Esophagus muscularis mucosa (tissue), 4 donors: ENCODE measurements around the gene KLHL29. TPM values are rescaled to one million over a fixed set of nuclear protein-coding genes. Genes with fewer than 3 reads are reported as not detected.

ENCODE experiments used
- DNase-seq: peaks from one replicate; pipeline ENCODE4 v3.0.0-alpha.2; 2017; ENCODE audit errors: extremely low spot score
- H3K27ac ChIP-seq, 4 donors: fragments of 200-600 bp; sonication (generic); replicated peaks in 1 of 4; 1 replicate in 3 of 4; 2 replicates in 1 of 4; pipeline ENCODE4 v1.5.1; 2016 to 2019; ENCODE audit warnings: mild to moderate bottlenecking in 1 of 4
- H3K27me3 ChIP-seq, 4 donors: fragments of 200-600 bp; sonication (generic); one replicate each; pipeline versions ENCODE4 v1.5.1 to v1.6.0; 2016 to 2019
- H3K36me3 ChIP-seq, 4 donors: fragments of 200-600 bp; sonication (generic); one replicate each; pipeline ENCODE4 v1.5.1; 2016 to 2019
- H3K4me1 ChIP-seq, 4 donors: fragments of 200-600 bp; sonication (generic); one replicate each; pipeline ENCODE4 v1.5.1; 2016 to 2019
- H3K4me3 ChIP-seq, 4 donors: fragments of 200-600 bp; sonication (generic); 1 replicate in 2 of 4; 2 replicates in 2 of 4; pipeline ENCODE4 v1.5.1; 2016 to 2019; ENCODE audit warnings: mild to moderate bottlenecking in 4 of 4, moderate library complexity in 1 of 4
- H3K9me3 ChIP-seq, 4 donors: fragments of 200-600 bp; sonication (generic); 1 replicate in 3 of 4; 2 replicates in 1 of 4; pipeline ENCODE4 v1.5.1; 2016 to 2019
- CTCF ChIP-seq, 3 experiments: fragments of 200-600 bp in 2 of 3; fragments of 450-650 bp in 1 of 3; sonication (generic) in 2 of 3; IDR thresholded peaks; one replicate each; pipeline ENCODE4 v1.5.1; 2017 to 2019; ENCODE audit warnings: antibody characterized with exemption in 3 of 3, mild to moderate bottlenecking in 2 of 3, moderate library complexity in 1 of 3
- EP300 ChIP-seq: sonication (generic); formaldehyde crosslinking; IDR thresholded peaks from one replicate; pipeline ENCODE4 v1.6.1; 2017; ENCODE audit warnings: antibody characterized with exemption
- POLR2A ChIP-seq: fragments of 450-650 bp; IDR thresholded peaks from one replicate; pipeline ENCODE4 v1.6.1; 2017; ENCODE audit warnings: antibody characterized with exemption, moderate library complexity, mild to moderate bottlenecking, low read depth
- POLR2AphosphoS5 ChIP-seq, 2 donors: sonication (generic); formaldehyde crosslinking; IDR thresholded peaks; one replicate each; pipeline ENCODE4 v1.6.1; 2017; ENCODE audit warnings: antibody characterized with exemption in 2 of 2
- WGBS: methylation state at CpG from one replicate; pipeline ENCODE4 v1.1.5; 2018; 5-methylcytosine and 5-hydroxymethylcytosine counted together
- intact Hi-C: fragments of 100-400 bp; cut with DNase I; formaldehyde crosslinking; loops from one replicate; pipeline ENCODE4 v1.15.1; 2023
- total RNA-seq, 4 donors: library from RNA; depleted of rRNA; stranded (reverse); fragments of >200 nt; gene quantifications; one replicate each; pipeline versions ENCODE4 v1.1.0 to v1.2.1, GENCODE V29; 2016

Gene KLHL29
- total RNA-seq, 4 donors from 2014 or later: 22.0 to 26.1 (median 23.4) TPM

GRCh38 chr2:23578964-23579671 lies 194.1 kb downstream of the KLHL29 start:
- Histone ChIP-seq H3K9me3 (no peaks in the 10 kb centered on the region), H3K27me3 (no peaks in the 10 kb centered on the region), H3K4me1 (peaks cover 0 to 28% (median 21%) of the 10 kb centered on the region in 4 donors), H3K36me3 (no peaks in the 10 kb centered on the region), H3K4me3 (no peak overlapping the region), H3K27ac (no peak overlapping the region)
- TF ChIP-seq CTCF (IDR thresholded peaks at IDR 0.05) (no peak), POLR2A (no peak), EP300 (no peak), POLR2AphosphoS5 (IDR thresholded peaks at IDR 0.05) (no peak)
- WGBS: 85% methylated on average over 11 of the region's 11 CpGs
- intact Hi-C loops: no loop called here
- no peak for DNase-seq

GRCh38 chr2:23579674-23580073 lies 194.7 kb downstream of the KLHL29 start:
- H3K36me3 ChIP-seq: no peaks in the 10 kb centered on the region
- H3K4me1 ChIP-seq: peaks cover 0 to 33% (median 23%) of the 10 kb centered on the region in 4 donors
- no peaks in the 10 kb centered on the region for H3K9me3 ChIP-seq
- H3K27ac ChIP-seq: no peak overlapping the region
- no peak for TF ChIP-seq POLR2A
- no peak for TF ChIP-seq EP300
- TF ChIP-seq CTCF (IDR thresholded peaks at IDR 0.05): no peak
- TF ChIP-seq POLR2AphosphoS5 (IDR thresholded peaks at IDR 0.05): no peak
- DNase-seq: no peak
- intact Hi-C loops: no loop called here
- 94% methylated on average over 5 of the region's 5 CpGs for WGBS
- H3K4me3 ChIP-seq: no peak overlapping the region
- H3K27me3 ChIP-seq: no peaks in the 10 kb centered on the region

- no peaks in the 10 kb centered on the region for H3K36me3 ChIP-seq
- H3K27ac ChIP-seq: peak overlapping the region; percentile 77 to 99 (median 82)
- H3K27me3 ChIP-seq: no peaks in the 10 kb centered on the region
- DNase-seq: no peak
- no peaks in the 10 kb centered on the region for H3K9me3 ChIP-seq
- TF ChIP-seq POLR2A: no peak
- TF ChIP-seq POLR2AphosphoS5 (IDR thresholded peaks at IDR 0.05): no peak
- TF ChIP-seq EP300: no peak
- no peak for TF ChIP-seq CTCF (IDR thresholded peaks at IDR 0.05)
- intact Hi-C loops: no loop called here
- no peak overlapping the region for H3K4me3 ChIP-seq
- peaks cover 0 to 51% (median 40%) of the 10 kb centered on the region in 4 donors for H3K4me1 ChIP-seq
- 97% methylated on average over 8 of the region's 8 CpGs for WGBS
Observed at GRCh38 chr2:23583467-23583866, 198.5 kb downstream of the KLHL29 start.

GRCh38 chr2:23584054-23584745 lies 199.2 kb downstream of the KLHL29 start:
- no peaks in the 10 kb centered on the region for H3K27me3 ChIP-seq
- no peak for DNase-seq
- 78% methylated on average over 17 of the region's 17 CpGs for WGBS
- TF ChIP-seq POLR2AphosphoS5 (IDR thresholded peaks at IDR 0.05): peak; percentile 16 to 19
- TF ChIP-seq POLR2A: no peak
- peak; percentile 35 for TF ChIP-seq EP300
- H3K27ac ChIP-seq: peak overlapping the region; percentile 77 to 99 (median 82)
- H3K9me3 ChIP-seq: no peaks in the 10 kb centered on the region
- no peak overlapping the region for H3K4me3 ChIP-seq
- peaks cover 1 to 56% (median 48%) of the 10 kb centered on the region in 4 donors for H3K4me1 ChIP-seq
- intact Hi-C loops: no loop called here
- H3K36me3 ChIP-seq: no peaks in the 10 kb centered on the region
